OCI-LY3 (cell line): ENCODE measurements around the gene CDH23.

ENCODE experiments used
- H2AFZ ChIP-seq: fragments of 200-600, 300-600 bp; shearing (Covaris generic); 2 replicates; pipeline ENCODE4 v1.6.0; 2014; ENCODE audit warnings: antibody characterized with exemption, low read depth, low read length
- H3K27ac ChIP-seq: fragments of 200-600, 300-600 bp; sonication (generic); 2 replicates; pipeline ENCODE4 v1.5.1; 2014; ENCODE audit warnings: mild to moderate bottlenecking, low read length, moderate library complexity, mixed read lengths
- H3K27me3 ChIP-seq: fragments of 200-600, 300-600 bp; sonication (generic); 2 replicates; pipeline ENCODE4 v1.6.1; 2014; ENCODE audit warnings: low read depth, low read length, mixed read lengths
- H3K36me3 ChIP-seq: fragments of 200-600, 300-600 bp; sonication (generic); replicated peaks from 2 replicates; pipeline ENCODE3; 2014; ENCODE audit warnings: low read depth, low read length, mixed read lengths
- H3K4me1 ChIP-seq: fragments of 300-600, 200-600 bp; sonication (generic); 2 replicates; pipeline ENCODE4 v1.6.1; 2014; ENCODE audit warnings: low read length, mixed read lengths
- H3K4me2 ChIP-seq: fragments of 200-600, 300-600 bp; sonication (generic); 2 replicates; pipeline ENCODE4 v1.6.1; 2014; ENCODE audit warnings: low read length, mixed read lengths
- H3K4me3 ChIP-seq: fragments of 300-600, 200-600 bp; sonication (generic); 2 replicates; pipeline ENCODE4 v1.5.1; 2014; ENCODE audit warnings: antibody characterized with exemption, mild to moderate bottlenecking, low read length, moderate library complexity
- H3K79me2 ChIP-seq: fragments of 300-600, 200-600 bp; shearing (Covaris generic); 2 replicates; pipeline ENCODE4 v1.6.1; 2014; ENCODE audit warnings: mild to moderate bottlenecking, low read length, mixed read lengths
- H3K9ac ChIP-seq: fragments of 300-600, 200-600 bp; shearing (Covaris generic); 2 replicates; pipeline ENCODE4 v1.6.0; 2014; ENCODE audit warnings: mild to moderate bottlenecking, low read length, moderate library complexity
- H3K9me3 ChIP-seq: fragments of 200-600, 300-600 bp; shearing (Covaris generic); 2 replicates; pipeline ENCODE4 v1.6.1; 2014; ENCODE audit warnings: low read length, mixed read lengths; ENCODE audit not compliant: insufficient read depth
- H4K20me1 ChIP-seq: fragments of 200-600, 300-600 bp; sonication (generic); 2 replicates; pipeline ENCODE4 v1.6.1; 2016; ENCODE audit warnings: low read length, mixed read lengths; ENCODE audit not compliant: insufficient read depth
- EZH2phosphoT487 ChIP-seq: fragments of 200-600 bp; shearing (Covaris generic); IDR thresholded peaks from 2 replicates; pipeline ENCODE4 v1.6.1; 2018; ENCODE audit warnings: antibody characterized with exemption, mixed run types, low read depth
- TF ChIP-seq, protein P1 (sequence below): fragments of 200-600, 300-600 bp; sonication (generic); IDR thresholded peaks from 2 replicates; pipeline ENCODE4 v1.5.1; 2014; ENCODE audit warnings: antibody characterized with exemption, low read length, low read depth

The CDH23 gene

DNA sequence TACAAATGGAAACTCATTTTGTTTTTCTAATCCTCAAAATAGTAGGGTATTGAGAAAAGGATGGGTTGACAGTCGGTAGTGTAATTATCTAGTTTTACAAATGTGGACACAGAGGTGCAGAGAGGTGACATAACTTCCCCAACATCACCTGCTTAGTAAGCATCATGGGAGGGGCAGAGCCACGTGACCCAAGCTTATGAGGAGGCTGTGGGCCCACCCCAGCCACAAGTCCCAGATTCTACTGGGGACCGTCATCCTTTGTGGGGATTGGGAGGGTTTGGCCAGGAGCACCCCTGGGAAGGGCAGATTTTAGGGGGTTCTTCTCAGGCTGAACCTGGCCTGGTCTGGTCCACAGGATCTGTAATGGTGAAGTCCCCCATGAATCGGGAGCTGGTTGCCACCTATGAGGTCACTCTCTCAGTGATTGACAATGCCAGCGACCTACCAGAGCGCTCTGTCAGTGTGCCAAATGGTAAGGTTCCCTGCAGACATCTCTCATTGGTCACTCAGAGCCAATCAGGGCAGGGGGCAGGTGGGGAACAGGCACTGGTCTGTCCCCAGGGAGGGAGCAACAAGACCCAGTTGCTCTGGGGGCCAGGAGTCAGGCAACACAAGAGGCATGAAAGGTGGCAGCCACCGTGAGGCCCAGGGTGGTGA is 400.2 kb downstream of the CDH23 start:
- Histone ChIP-seq H3K27ac (no peak overlapping the region), H4K20me1 (no peaks in the 10 kb centered on the region), H3K36me3 (no peaks in the 10 kb centered on the region), H3K27me3 (peaks cover 22% of the 10 kb centered on the region), H3K9ac (no peak overlapping the region), H2AFZ (no peak overlapping the region), H3K9me3 (no peaks in the 10 kb centered on the region), H3K79me2 (no peaks in the 10 kb centered on the region), H3K4me3 (no peak overlapping the region), H3K4me1 (peaks cover 27% of the 10 kb centered on the region), H3K4me2 (no peak overlapping the region)
- TF ChIP-seq EZH2phosphoT487: no peak
- TF ChIP-seq, protein P1, sequence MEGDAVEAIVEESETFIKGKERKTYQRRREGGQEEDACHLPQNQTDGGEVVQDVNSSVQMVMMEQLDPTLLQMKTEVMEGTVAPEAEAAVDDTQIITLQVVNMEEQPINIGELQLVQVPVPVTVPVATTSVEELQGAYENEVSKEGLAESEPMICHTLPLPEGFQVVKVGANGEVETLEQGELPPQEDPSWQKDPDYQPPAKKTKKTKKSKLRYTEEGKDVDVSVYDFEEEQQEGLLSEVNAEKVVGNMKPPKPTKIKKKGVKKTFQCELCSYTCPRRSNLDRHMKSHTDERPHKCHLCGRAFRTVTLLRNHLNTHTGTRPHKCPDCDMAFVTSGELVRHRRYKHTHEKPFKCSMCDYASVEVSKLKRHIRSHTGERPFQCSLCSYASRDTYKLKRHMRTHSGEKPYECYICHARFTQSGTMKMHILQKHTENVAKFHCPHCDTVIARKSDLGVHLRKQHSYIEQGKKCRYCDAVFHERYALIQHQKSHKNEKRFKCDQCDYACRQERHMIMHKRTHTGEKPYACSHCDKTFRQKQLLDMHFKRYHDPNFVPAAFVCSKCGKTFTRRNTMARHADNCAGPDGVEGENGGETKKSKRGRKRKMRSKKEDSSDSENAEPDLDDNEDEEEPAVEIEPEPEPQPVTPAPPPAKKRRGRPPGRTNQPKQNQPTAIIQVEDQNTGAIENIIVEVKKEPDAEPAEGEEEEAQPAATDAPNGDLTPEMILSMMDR: no peak

DNA sequence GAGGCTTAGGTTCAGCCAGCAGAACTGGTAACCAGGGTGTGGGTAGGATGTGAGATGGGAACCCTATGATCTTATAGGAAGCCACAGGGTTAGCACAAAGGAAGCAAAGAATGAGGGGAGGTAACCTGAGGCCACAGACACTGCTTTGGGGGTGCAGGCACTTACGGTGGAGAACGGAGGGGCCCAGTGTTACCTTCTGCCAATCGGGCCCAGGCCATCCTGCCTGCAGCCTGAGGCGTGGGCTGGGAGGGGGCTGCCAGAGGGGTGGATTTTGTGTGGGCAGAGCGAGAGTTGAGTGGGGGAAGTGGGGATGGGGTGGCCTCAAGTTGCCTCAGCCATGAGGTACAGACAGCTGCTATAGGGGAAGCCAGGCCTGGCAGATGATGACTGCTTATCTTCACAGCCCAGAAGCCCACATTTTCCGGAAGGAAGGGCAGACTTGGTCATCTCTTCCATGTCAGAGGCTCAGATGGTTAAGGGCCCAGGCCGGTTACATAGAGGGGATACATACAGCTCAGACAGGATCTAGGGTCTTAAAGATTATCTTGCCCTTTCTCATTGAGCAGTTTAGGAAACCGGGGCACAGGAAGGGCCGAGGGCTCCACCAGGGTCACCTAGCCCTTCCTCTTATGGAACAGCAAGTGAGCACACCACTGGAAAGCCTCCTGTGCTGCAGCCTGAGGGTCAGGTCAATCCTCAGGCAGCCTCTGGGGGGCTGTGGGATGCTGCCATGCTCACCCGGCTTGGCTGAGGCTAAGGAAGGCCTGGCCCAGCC is 401.0 kb downstream of the CDH23 start:
- Histone ChIP-seq H3K4me2 (no peak overlapping the region), H2AFZ (no peak overlapping the region), H3K4me1 (peaks cover 35% of the 10 kb centered on the region), H3K9ac (no peak overlapping the region), H3K36me3 (no peaks in the 10 kb centered on the region), H4K20me1 (no peaks in the 10 kb centered on the region), H3K79me2 (no peaks in the 10 kb centered on the region), H3K9me3 (no peaks in the 10 kb centered on the region), H3K27me3 (peaks cover 22% of the 10 kb centered on the region; the same call in 1 of the 2 replicates), H3K27ac (no peak overlapping the region), H3K4me3 (no peak overlapping the region)
- TF ChIP-seq, protein P1: no peak
- no peak for TF ChIP-seq EZH2phosphoT487

DNA sequence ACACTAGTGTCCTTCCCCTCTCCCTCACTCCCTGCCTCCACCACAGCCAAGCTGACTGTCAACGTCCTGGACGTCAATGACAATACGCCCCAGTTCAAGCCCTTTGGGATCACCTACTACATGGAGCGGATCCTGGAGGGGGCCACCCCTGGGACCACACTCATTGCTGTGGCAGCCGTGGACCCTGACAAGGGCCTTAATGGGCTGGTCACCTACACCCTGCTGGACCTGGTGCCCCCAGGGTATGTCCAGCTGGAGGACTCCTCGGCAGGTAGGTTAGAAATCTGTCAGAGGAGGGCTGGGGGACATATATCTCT is 401.5 kb downstream of the CDH23 start:
- H3K27me3 ChIP-seq: peaks cover 18% of the 10 kb centered on the region; the same call in 1 of the 2 replicates
- no peaks in the 10 kb centered on the region for H3K79me2 ChIP-seq
- no peak overlapping the region for H3K27ac ChIP-seq
- no peaks in the 10 kb centered on the region for H4K20me1 ChIP-seq
- no peak overlapping the region for H3K4me2 ChIP-seq
- H3K4me1 ChIP-seq: peaks cover 35% of the 10 kb centered on the region
- H2AFZ ChIP-seq: no peak overlapping the region
- TF ChIP-seq EZH2phosphoT487: no peak
- TF ChIP-seq, protein P1: no peak
- H3K4me3 ChIP-seq: no peak overlapping the region
- no peaks in the 10 kb centered on the region for H3K36me3 ChIP-seq
- no peaks in the 10 kb centered on the region for H3K9me3 ChIP-seq
- H3K9ac ChIP-seq: no peak overlapping the region

DNA sequence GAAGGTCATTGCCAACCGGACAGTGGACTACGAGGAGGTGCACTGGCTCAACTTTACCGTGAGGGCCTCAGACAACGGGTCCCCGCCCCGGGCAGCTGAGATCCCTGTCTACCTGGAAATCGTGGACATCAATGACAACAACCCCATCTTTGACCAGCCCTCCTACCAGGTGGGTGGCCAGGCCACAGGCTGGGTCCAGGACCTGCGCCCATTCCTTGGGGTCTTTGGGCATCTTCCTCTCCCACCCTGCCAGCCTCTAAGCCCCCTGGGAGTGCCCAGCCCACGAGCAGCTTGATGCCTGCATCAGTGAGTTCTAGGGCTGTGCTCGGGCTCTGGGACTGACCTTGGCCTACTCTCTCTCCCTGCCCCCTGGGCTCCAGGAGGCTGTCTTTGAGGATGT is 402.4 kb downstream of the CDH23 start:
- peaks cover 38% of the 10 kb centered on the region for H3K4me1 ChIP-seq

More for the DNA sequence above, 402.4 kb downstream of the CDH23 start:
- H3K4me2 ChIP-seq: no peak overlapping the region
- peaks cover 17% of the 10 kb centered on the region; the same call in 1 of the 2 replicates for H3K27me3 ChIP-seq
- H3K9me3 ChIP-seq: no peaks in the 10 kb centered on the region
- H2AFZ ChIP-seq: no peak overlapping the region
- no peaks in the 10 kb centered on the region for H3K79me2 ChIP-seq
- H3K9ac ChIP-seq: no peak overlapping the region
- no peaks in the 10 kb centered on the region for H4K20me1 ChIP-seq
- TF ChIP-seq, protein P1: no peak
- no peak for TF ChIP-seq EZH2phosphoT487
- H3K4me3 ChIP-seq: no peak overlapping the region
- H3K36me3 ChIP-seq: no peaks in the 10 kb centered on the region
- H3K27ac ChIP-seq: no peak overlapping the region
